ENCODE measurements around the gene TCAP. TPM values are rescaled to one million over a fixed set of nuclear protein-coding genes. Genes with fewer than 3 reads are reported as not detected.

TCAP gene
- total and polyA plus RNA-seq, 10 of the 15 experiments (the other 5 are each of a cell fraction or from before 2014, with no cell fraction given), result 0.17 to 1.0 (median 0.36) TPM; not detected in 3

- ATAC-seq (no peak), DNase-seq (ENCODE audit: low read depth, low spot score) (no peak), FAIRE-seq (no peak)
- Histone ChIP-seq H3K36me3 (ENCODE audit: control insufficient read depth in 2 of 2, insufficient read depth in 2 of 2, low read length in 1 of 2) (no peaks in the 10 kb centered on the region), H3K9me3 (replicated peaks; ENCODE audit: control insufficient read depth, insufficient read depth, low read length) (no peaks in the 10 kb centered on the region), H3K4me1 (ENCODE audit: control insufficient read depth, insufficient read depth, low read length) (no peaks in the 10 kb centered on the region), H3K79me2 (ENCODE audit: control insufficient read depth, insufficient read depth, low read length) (no peaks in the 10 kb centered on the region), H3K4me3 (no peak overlapping the region), H2AFZ (ENCODE audit: control insufficient read depth, low read depth, low read length) (no peak overlapping the region), H3K27me3 (replicated peaks in 1 of 2; ENCODE audit: control insufficient read depth in 2 of 2, insufficient read depth in 2 of 2, low read length in 1 of 2) (peaks cover 0 to 7% of the 10 kb centered on the region in 2 experiments; a peak in 2 of 4 replicates), H3K27ac (ENCODE audit: control insufficient read depth, insufficient read depth) (no peak overlapping the region), H4K20me1 (ENCODE audit: control insufficient read depth, insufficient read depth) (no peaks in the 10 kb centered on the region), H3K4me2 (ENCODE audit: control insufficient read depth, insufficient read depth) (no peak overlapping the region), H3K9ac (ENCODE audit: control insufficient read depth, insufficient read depth, low read length) (no peak overlapping the region)
- POLR2A ChIA-PET, result interaction anchor here (1.8 kb wide), 1 partner anchor 9 kb away, joined by 5 read pairs; the partner anchor contains the start of gene PGAP3
- RAD21 ChIA-PET (ENCODE audit: unreplicated experiment), result no interaction called here
- no peak for TF ChIP-seq IRF4 (IDR thresholded peaks at IDR 0.05; ENCODE audit: low read depth, low read length)
- no peak for TF ChIP-seq HCFC1 (IDR thresholded peaks at IDR 0.05; ENCODE audit: low read length)
- TF ChIP-seq NFXL1 (IDR thresholded peaks at IDR 0.05; ENCODE audit: borderline replicate concordance), result no peak
- no peak for TF ChIP-seq NR2C2 (IDR thresholded peaks at IDR 0.05; ENCODE audit: borderline replicate concordance, control insufficient read depth, insufficient read length, low read depth)
- no peak for TF ChIP-seq EP300 (IDR thresholded peaks at IDR 0.05; ENCODE audit: borderline replicate concordance in 1 of 2, control insufficient read depth in 1 of 2, low read depth in 2 of 2, low read length in 2 of 2)
- no peak for TF ChIP-seq PBX3 (IDR thresholded peaks at IDR 0.05; ENCODE audit: insufficient replicate concordance, low read depth, low read length)
- no peak for TF ChIP-seq SIX5 (IDR thresholded peaks at IDR 0.05; ENCODE audit: low read depth, low read length, severe bottlenecking)
- BruUV-seq (replicated peaks), result no TSS peak
- 67% methylated on average over 6 of the region's 6 CpGs for WGBS (ENCODE audit: insufficient coverage, insufficient replicate concordance, low lambda C conversion rate, missing lambda C conversion rate)
- in situ Hi-C loops (cut with MboI), result no loop called here
- SMC1A ChIA-PET (ENCODE audit: uncharacterized antibody, unreplicated experiment), result no interaction called here
- CTCF ChIA-PET, result interaction anchor here (1.0 to 1.3 kb wide), 3 partner anchors 22 to 75 kb away, joined by 3 read pairs; no protein-coding TSS in a partner anchor
- intact Hi-C loops (cut with micrococcal nuclease; ENCODE audit: unreplicated experiment), result no loop called here
Observed at GRCh38 chr17:39696731-39697130, 31.6 kb downstream of the TCAP start.
